NCI-H510A (cell line): ENCODE measurements around the gene CEP131.
"Not testable (repeated sequence)": the region's sequence is repeated elsewhere in the genome, so short reads cannot be mapped to it uniquely, and the experiment has no call there.

ENCODE experiments used
- DNase-seq: peaks from one replicate; lab custom pipeline; 2025; lab: John Stamatoyannopoulos, UW

Gene CEP131

GRCh38 chr17:81166033-81166492, 56.7 kb downstream of the CEP131 start, which contains the start of gene AATK:
Gene AATK, minus strand, starts transcription at chr17:81166221. Its CDS starts 229 bp downstream, at chr17:81165992.
- no peak for DNase-seq

- no peak for DNase-seq
These were observed 57.3 kb downstream of the CEP131 start, which contains the start of gene PVALEF for GRCh38 chr17:81165246-81166032. Gene PVALEF, plus strand, starts transcription at chr17:81165507. Its CDS starts 15,720 bp downstream, at chr17:81181227.

DNA sequence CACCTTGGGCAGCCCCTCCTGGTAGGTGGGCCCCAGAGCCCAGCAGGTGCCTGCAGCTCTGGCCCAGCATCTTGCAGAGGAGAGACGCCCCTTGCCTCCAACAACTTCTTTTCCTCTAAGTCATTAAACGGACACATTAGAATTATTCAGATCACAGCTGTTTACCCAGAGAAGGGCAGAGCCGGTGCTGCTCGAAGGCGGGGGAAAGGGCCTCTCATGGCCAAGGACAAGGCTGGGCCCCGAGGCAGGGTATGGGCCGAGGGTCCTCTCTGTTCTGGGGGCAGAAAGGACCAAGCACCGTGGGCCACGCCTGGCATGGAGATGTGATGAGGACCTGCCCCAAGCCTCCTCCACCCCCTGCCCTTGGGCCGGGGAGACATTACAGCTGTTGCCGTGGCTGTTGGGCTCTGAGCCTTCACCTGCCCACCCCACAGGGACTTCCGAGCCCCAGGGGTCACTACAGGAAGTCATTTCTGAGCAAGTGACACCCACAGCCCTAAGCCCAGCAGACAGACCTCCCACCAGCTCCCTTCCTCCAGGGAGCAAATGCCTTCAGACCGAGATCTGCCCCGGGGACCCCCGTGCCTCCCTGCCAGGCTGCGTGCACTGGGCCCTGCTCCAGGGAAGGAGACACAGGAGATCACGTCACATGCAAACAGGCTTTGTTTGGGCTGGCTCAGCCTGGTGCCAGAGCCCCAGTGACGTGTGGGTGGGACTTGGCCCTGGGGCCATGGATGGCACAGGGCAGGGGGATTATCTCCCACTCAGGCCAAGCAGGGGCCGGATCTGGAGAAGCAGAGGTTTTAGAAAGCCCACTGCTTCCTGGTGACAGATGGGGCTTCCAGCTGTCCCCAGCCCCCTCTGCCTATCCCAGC, 58.2 kb downstream of the CEP131 start:
- DNase-seq: no peak

GRCh38 chr17:81163703-81164370, 58.9 kb downstream of the CEP131 start:
- DNase-seq: no peak

DNA sequence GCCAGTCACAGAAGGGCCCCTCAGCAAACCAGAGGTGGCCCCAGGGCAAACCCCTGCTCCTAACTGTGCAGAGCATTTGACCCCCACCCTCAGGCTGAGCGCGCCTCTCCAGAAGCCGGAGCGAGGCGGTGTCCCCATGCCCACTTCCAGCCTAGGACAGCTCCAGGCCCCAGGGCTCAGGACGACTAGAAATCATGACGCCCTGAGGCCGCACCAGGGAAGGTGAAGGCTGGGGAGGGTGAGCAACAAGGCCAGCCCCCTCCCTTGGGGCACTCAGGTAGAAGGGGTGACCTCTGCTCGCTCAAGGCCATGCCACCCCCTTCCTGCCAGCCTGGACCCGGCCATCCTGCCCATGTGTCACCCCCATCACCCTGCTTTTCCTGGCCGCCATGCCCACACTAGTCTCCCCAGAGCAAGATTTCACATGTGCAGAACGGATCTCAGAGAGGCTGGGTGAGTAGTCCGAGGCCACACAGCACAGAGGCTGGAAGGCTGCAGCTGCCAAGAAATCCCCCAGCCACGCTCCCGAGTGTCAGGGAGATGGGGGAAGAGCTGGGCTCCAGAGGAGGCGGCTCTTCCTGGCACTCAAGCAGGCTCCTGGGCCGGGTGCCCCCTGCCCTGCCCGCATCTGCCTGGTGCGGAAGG, 59.6 kb downstream of the CEP131 start:
- no peak for DNase-seq

GRCh38 chr17:81162491-81162890, 60.3 kb downstream of the CEP131 start:
- no peak for DNase-seq

GRCh38 chr17:81161972-81162371, 60.8 kb downstream of the CEP131 start:
- no peak for DNase-seq

- no peak for DNase-seq
These were observed 61.2 kb downstream of the CEP131 start for GRCh38 chr17:81161536-81161935.

- no peak for DNase-seq
These were observed 61.9 kb downstream of the CEP131 start for GRCh38 chr17:81160747-81161453.

- DNase-seq: no peak
These were observed 62.5 kb downstream of the CEP131 start for GRCh38 chr17:81160306-81160705.

DNA sequence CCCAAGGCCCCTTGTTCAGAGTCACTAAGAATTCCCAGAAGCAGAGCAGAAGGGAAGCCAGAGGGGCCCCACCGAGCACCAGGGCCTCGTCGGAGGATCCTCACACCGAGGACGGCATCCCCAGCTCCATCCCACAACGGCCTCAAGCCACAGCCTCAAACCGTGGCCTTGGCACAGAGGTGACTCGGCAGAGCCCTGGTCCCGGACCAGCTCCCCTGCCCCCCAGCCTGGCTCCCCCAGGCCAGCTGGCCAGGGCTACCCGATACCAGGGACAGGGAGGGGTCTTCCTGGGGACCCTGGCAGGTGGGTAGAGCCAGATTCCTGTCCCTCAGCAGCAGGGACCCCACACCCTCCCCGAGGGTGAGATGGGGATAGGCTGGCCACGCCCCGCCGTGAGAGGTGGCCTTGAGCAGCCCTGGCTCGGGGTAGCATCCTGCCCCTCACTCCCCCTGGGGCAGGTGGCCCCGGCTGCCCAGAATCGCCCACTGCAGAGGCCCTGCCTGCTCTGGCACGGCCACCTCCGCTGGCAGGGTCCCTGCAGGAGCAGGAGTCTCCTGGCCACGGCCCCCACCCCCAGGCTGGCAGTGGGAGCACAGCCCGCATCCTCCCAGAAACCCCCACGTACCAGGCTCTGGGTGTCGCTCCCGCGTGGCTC, 63.0 kb downstream of the CEP131 start:
- DNase-seq: no peak

DNA sequence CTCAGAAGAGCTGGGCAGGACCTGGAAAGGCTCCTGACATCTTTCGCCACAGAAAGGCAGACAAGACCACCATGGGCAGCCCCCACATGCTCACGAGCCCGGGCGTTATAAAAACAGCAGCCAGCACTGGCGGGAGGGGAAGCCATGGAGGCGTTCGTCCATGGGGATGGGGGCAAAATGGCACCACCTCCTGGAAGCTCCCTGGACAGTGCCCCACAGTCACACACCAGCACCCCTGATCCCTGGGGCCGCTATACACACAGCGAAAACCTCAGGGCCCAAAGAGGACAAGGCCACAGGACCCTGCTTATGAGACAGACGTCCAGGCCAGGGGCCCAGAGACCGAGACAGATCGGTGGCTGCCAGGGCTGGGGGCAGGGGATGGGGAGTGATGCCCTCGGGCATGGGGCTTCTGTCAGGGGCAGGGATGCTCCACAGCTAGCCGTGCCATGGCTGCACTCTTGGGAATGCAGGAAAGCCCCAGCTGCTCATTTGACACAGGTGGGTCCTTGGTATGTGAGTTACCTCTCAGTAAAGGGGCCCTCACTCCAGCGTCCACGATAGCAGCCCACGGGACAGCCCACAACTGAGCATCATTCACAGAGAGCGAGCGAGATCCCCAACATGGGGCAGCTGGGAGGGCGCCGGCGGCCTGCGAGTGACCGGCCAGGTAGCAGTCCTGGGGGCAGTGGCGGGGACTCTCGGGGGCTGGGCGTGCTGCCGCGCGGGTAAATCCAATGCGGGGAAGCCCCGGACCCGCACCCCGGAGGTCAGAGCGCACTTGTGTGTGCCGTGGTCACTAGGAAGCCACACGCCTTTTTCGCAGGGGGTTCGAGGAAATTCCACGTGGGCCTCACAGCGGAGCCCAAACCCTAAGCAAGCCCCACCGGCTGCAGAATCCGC, 63.8 kb downstream of the CEP131 start:
- no peak for DNase-seq

DNA sequence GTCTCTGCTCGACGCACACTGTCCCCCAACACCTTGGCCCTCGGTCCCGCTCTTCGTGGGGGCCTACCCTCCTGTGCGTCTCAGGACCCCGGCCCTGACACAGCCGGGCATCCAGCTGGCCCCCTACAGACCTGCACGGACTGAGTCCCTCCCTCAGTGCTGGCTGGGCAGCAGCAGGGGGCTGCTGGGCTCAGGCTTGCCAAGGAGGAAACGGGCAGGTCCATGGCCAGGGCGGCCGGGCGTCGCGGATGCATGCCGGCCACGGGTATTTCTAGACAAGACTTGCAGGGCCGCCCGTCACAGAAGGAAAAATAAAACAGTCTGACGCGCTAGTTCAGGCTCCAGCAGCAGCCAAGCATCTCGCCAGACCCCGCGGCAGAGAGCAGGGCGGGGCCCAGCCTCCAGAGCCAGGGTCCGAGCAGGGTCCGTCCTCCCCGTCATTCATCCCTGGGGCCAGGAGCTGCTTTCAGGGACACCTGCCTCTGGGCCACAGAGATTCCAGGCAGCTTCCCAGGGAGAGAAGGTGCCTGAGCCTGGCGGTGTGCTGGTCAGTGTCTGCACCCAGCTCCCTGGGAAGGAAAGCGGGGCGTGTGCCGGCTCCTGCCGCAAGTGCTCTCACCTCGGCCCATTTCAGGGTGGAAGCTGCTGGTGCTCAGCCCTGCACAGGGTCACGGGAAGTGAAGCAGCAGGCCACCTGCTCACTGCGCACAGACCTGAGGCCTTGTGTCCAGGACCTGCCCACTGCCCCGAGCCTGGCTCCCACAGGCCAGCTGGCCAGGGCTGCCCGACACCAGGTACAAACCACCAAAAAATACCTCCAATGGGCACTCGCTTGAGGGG, 64.7 kb downstream of the CEP131 start:
- no peak for DNase-seq

DNA sequence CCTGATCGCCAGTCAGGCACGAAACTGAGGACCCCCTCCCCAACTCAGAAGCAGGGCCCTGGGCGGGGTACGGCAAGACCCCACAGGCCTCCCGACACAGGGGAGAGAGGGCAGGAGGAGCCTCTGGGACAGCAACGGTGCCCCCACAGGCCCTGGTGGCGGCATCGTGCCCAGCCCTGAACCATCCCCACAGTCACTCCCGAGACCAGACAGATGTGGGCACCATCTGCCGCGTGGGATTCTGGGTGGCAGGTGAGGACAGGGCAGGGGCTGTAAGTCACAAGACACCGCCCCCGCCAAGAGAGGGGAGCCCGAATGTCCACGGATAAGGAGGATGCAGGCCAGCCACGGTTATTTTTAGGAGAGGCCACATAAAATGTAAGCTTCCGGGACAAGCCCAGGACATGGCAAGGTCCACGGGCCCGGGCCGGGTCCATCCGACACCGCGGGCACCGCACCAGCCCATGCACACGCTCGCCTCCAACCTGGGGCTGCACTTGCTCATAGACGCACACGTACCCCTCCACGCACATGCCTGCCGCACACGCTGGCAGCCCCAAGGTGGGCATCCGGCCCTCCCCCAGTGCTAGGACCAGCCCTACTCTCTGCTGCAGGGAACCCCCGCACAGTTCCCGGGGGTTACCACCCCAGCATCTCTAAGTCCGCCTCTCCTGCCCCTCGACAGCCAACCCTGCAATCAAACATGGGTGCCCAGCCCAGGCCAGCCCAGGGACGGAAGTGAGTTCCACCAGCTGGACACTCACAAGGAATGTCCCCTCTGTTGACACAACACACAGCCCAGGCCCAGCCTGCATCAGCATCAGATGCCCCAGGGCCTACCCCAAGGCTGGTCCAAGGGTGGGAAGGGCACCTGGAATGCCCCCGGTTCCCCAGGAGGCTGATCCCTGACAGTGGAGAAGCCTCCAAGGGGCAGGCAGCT, 65.6 kb downstream of the CEP131 start:
- no peak for DNase-seq

GRCh38 chr17:81154961-81155360, 67.8 kb downstream of the CEP131 start:
- no peak for DNase-seq

DNA sequence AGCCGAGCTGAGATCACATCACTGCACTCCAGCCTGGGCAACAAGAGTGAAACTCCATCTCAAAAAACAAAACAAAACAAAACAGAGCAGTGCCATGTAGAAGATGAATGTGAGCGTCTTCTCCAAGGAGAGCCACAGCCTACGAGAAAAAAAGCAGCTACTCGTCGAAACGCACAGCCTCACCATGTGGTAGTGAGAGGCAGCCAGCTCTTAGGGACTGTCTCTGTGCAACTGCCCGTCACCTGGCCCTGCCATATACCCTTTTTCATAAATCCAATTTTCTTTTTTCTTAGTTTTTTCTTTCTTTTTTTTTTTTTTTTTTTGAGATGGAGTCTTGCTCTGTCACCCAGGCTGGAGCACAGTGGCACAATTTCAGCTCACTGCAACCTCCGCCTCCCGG, 68.7 kb downstream of the CEP131 start:
- DNase-seq: not testable (repeated sequence)

GRCh38 chr17:81153340-81153803, 69.4 kb downstream of the CEP131 start:
- DNase-seq: no peak
